ENCODE results near the gene PNMA5. TPM values are rescaled to one million over a fixed set of nuclear protein-coding genes. Genes with fewer than 3 reads are reported as not detected.
A peak's percentile ranks its signal among the peaks of the same experiment; 100 is the strongest.

The PNMA5 gene
- total RNA-seq, 1 experiment from 2014 or later: 0.13 TPM

DNA sequence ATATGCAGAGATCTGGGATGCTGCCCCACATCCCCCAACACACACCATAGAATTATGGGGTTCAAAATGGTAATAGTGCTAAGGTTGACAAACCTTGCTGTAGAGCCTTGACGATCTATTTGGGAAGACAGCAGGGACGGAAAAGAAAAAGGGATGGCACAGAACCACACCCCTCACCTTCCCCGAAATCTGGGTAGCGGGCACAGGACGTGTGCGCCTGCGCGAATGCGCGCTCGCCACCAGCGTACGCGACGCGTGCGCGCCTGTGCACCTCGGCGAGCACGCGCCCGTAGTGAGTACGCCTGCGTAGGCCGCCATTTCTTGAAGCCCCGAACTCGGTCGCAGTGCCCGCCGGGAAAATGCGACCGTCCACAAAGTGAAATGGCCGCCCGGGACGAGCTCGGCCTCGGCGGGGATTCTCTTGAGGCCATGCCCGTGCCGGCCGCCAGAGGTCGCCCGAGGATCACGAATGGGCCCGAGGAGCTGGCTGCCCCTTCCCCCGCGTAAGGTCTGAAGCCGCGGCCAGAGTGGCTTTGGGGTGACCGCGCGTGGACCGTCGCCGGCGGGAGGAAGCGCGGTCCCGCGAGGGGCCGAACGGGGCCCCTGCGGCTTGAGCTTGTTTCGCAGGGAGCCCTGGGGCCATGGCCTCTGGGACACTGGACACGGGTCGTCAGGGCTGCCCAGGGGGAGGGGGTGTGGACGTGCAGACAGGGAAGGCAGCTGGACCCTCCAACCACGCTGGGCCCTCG lies 52.4 kb downstream of the PNMA5 start (continued):
- TF ChIP-seq, protein P1, sequence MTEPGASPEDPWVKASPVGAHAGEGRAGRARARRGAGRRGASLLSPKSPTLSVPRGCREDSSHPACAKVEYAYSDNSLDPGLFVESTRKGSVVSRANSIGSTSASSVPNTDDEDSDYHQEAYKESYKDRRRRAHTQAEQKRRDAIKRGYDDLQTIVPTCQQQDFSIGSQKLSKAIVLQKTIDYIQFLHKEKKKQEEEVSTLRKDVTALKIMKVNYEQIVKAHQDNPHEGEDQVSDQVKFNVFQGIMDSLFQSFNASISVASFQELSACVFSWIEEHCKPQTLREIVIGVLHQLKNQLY (CRISPR knock-in tag; IDR thresholded peaks at IDR 0.05): no peak
- no peak for TF ChIP-seq NFATC4 (CRISPR knock-in tag; IDR thresholded peaks at IDR 0.05)
- TF ChIP-seq FOXK1 (CRISPR knock-in tag; IDR thresholded peaks at IDR 0.05): peak; percentile 95
- TF ChIP-seq PREB (CRISPR knock-in tag; IDR thresholded peaks at IDR 0.05; ENCODE audit: borderline replicate concordance): no peak
- TF ChIP-seq ELF4 (CRISPR knock-in tag; IDR thresholded peaks at IDR 0.05; ENCODE audit: low read depth): no peak
- no peak for TF ChIP-seq ZNF232 (CRISPR knock-in tag; IDR thresholded peaks at IDR 0.05)
- TF ChIP-seq ESRRA (CRISPR knock-in tag; IDR thresholded peaks at IDR 0.05; ENCODE audit: borderline replicate concordance): 0 out of 2 replicates have a peak, but pooled peaks have one; percentile 26
- TF ChIP-seq ZNF671 (CRISPR knock-in tag; IDR thresholded peaks at IDR 0.05): no peak
- TF ChIP-seq, protein P2, sequence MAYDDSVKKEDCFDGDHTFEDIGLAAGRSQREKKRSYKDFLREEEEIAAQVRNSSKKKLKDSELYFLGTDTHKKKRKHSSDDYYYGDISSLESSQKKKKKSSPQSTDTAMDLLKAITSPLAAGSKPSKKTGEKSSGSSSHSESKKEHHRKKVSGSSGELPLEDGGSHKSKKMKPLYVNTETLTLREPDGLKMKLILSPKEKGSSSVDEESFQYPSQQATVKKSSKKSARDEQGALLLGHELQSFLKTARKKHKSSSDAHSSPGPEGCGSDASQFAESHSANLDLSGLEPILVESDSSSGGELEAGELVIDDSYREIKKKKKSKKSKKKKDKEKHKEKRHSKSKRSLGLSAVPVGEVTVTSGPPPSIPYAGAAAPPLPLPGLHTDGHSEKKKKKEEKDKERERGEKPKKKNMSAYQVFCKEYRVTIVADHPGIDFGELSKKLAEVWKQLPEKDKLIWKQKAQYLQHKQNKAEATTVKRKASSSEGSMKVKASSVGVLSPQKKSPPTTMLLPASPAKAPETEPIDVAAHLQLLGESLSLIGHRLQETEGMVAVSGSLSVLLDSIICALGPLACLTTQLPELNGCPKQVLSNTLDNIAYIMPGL (CRISPR knock-in tag; IDR thresholded peaks at IDR 0.05): no peak
- TF ChIP-seq CTCF (IDR thresholded peaks at IDR 0.05): peak; percentile 73
- TF ChIP-seq, protein P3, sequence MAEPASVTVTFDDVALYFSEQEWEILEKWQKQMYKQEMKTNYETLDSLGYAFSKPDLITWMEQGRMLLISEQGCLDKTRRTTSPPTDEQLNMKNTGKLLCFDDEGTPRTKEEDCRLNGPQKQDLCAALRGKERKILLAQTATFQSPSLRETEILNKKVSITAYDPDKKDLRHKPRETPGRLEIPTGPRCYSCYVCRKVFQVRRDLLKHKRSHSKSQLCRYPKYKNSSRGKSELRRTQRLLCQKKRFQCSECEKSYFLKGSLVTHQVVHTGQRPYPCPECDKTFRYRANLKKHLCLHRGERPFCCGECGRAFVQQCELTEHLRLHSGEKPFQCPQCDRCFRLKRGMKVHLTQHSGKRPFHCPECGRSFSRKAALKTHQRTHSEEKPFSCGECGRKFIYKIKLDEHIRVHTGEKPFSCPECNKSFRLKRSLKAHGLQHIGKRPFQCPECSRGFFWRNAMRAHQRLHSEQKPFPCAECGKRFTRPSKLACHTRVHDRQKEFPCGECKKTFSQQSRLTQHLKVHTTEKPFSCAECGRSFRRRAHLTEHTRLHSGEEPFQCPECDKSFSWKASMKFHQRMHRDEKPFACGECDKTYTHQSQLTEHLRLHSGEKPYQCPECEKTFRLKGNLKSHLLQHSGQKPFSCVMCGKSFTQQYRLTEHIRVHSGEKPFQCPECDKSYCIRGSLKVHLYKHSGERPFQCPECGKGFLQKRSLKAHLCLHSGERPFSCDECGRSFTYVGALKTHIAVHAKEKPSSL (CRISPR knock-in tag; conservative IDR thresholded peaks at IDR 0.05): no peak
- 0 out of 2 replicates have a peak, but pooled peaks have one; percentile 21 for TF ChIP-seq SP1 (CRISPR knock-in tag; conservative IDR thresholded peaks at IDR 0.05)

Other genes with a start within 250 kb of the PNMA5 start
- 6.7 to 14.0 TPM (median 9.2 TPM) in 3 replicates for gene MAGEA2, start 240.3 kb downstream of the PNMA5 start, total RNA-seq (2021)
- 13.0 to 14.1 TPM (median 13.2 TPM) in 3 replicates for gene CSAG3, start 234.9 kb downstream of the PNMA5 start, total RNA-seq (2021)
- 0.30 to 1.0 TPM (median 0.60 TPM) in 3 replicates for gene MAGEA6, start 224.4 kb downstream of the PNMA5 start, total RNA-seq (2021)
- gene CETN2, start 163.4 kb downstream of the PNMA5 start, total RNA-seq (2021): 20.4 to 21.7 TPM (median 20.5 TPM) in 3 replicates
- 22.5 to 26.1 TPM (median 25.9 TPM) in 3 replicates for gene NSDHL, start 163.1 kb downstream of the PNMA5 start, total RNA-seq (2021)
- 8.2 to 10.9 TPM (median 10.3 TPM) in 3 replicates for gene ZNF185, start 96.0 kb downstream of the PNMA5 start, total RNA-seq (2021)
- 3.7 to 6.5 TPM (median 5.8 TPM) in 3 replicates for gene PNMA3, start 62.4 kb upstream of the PNMA5 start, total RNA-seq (2021)
- 4.4 to 5.1 TPM (median 4.5 TPM) in 3 replicates for gene PNMA6A, start 78.3 kb upstream of the PNMA5 start, total RNA-seq (2021)
- not detected in 3 replicates for gene MAGEA1, start 185.2 kb upstream of the PNMA5 start, total RNA-seq (2021)

Measured in WTC11 (cell line).